Measurements from ENCODE around the gene TCF23.

- TF ChIP-seq YY1 (IDR thresholded peaks at IDR 0.05; ENCODE audit: low read depth) (no peak), TEAD4 (IDR thresholded peaks at IDR 0.05) (no peak), MAX (IDR thresholded peaks at IDR 0.05) (no peak), REST (IDR thresholded peaks at IDR 0.05; ENCODE audit: low read depth) (no peak), CREB1 (IDR thresholded peaks at IDR 0.05; ENCODE audit: low read depth) (no peak), RAD21 (IDR thresholded peaks at IDR 0.05; ENCODE audit: low read depth) (peak; percentile 71), FOXM1 (IDR thresholded peaks at IDR 0.05; ENCODE audit: borderline replicate concordance, low read depth) (no peak), TAF1 (IDR thresholded peaks at IDR 0.05; ENCODE audit: low read depth) (no peak), EP300 (IDR thresholded peaks at IDR 0.05; ENCODE audit: borderline replicate concordance) (no peak), USF1 (IDR thresholded peaks at IDR 0.05) (no peak), NFIC (IDR thresholded peaks at IDR 0.05) (no peak), EGR1 (IDR thresholded peaks at IDR 0.05) (no peak)
These were observed 42.4 kb downstream of the TCF23 start for GRCh38 chr2:27191070-27191829.

Measured in Ishikawa (cell line).